Retina (tissue), 1 donor: ENCODE results near the gene TMEM129.
A peak's percentile ranks its signal among the peaks of the same experiment; 100 is the strongest.

Experiments used
- DNase-seq: peaks from one replicate; pipeline ENCODE4 v3.0.0-alpha.2; 2016

The TMEM129 gene

GRCh38 chr4:1721003-1721665 lies at the start of gene TMEM129, which contains the start of gene TACC3:
TSS of gene TMEM129 (minus strand) at chr4:1721323. CDS start at chr4:1720837, 486 bp downstream.
TSS of gene TACC3 (plus strand) at chr4:1721521. CDS start at chr4:1723422, 1,901 bp downstream.
- peak; percentile 94 for DNase-seq

GRCh38 chr4:1770791-1771231 lies 49.7 kb upstream of the TMEM129 start:
- no peak for DNase-seq

- peak; percentile 78 for DNase-seq
These were observed 49.1 kb upstream of the TMEM129 start for GRCh38 chr4:1770245-1770644.

GRCh38 chr4:1769692-1770091 lies 48.6 kb upstream of the TMEM129 start:
- DNase-seq: no peak

- DNase-seq: no peak
These were observed 47.4 kb upstream of the TMEM129 start for GRCh38 chr4:1768367-1769034.

DNA sequence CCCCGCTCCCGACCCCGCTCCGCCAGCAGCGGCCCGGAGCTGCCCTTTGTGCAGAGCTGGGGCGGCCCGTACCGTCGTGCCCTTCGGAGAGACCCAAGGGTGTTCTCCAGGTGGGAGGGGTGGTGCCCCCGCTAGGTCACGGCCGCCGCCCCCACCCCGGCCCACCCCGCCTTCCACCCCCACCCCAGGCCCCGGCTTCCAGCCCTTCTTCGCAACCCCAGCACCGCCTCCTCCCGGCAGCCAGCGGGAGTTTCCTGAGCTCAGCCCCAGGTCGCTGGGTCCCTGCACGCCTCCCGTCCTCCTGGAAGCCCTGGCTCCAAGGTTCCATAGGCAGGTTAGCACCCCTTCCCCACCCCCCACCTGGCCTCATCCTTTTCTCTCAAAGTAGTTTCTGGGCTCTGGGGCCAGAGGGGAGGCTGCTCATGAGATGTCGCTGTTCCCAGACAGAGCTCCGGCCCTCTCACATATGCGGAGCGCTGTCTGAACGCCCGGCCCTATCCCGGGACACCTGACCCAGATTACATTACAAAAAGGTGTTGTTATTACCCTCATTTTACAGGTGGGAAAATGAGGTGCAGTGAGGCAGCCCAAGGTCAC lies 46.7 kb upstream of the TMEM129 start:
- no peak for DNase-seq

GRCh38 chr4:1767061-1767769 lies 46.1 kb upstream of the TMEM129 start:
- DNase-seq: peak; percentile 70

GRCh38 chr4:1766106-1767060 lies 45.3 kb upstream of the TMEM129 start:
- DNase-seq: peak; percentile 68

GRCh38 chr4:1765409-1766072 lies 44.4 kb upstream of the TMEM129 start:
- DNase-seq: no peak

GRCh38 chr4:1764670-1765069 lies 43.5 kb upstream of the TMEM129 start:
- DNase-seq: no peak

DNA sequence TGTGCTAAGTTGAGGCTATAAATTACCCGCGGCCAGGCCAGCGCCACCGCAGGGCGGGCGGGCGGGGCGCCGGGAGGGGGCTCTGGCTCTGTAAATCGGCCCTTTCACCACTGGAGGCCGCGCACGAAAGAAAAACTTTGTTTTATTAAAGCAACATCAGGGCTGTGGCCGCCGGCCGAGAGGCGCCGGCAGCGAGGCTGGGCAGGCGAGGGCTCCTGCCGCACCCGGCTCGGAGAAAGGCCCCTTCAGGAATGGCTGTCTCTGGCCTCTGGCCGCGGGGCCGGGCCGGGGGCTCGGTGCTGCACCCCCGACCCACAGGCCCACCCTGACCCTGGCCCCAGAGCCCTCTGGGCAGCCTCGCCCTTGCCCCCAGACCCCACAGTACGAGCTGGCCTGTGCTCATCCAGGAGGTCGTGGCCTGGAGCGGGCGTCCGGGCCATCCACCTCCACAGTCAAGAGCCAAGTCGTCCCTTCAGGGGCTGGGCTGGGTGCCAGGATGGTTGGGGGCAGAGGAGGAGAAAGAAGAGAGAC lies 42.5 kb upstream of the TMEM129 start:
- no peak for DNase-seq

GRCh38 chr4:1763070-1763549 lies 42.0 kb upstream of the TMEM129 start:
- DNase-seq: no peak

GRCh38 chr4:1762264-1763010 lies 41.3 kb upstream of the TMEM129 start:
- DNase-seq: no peak

DNA sequence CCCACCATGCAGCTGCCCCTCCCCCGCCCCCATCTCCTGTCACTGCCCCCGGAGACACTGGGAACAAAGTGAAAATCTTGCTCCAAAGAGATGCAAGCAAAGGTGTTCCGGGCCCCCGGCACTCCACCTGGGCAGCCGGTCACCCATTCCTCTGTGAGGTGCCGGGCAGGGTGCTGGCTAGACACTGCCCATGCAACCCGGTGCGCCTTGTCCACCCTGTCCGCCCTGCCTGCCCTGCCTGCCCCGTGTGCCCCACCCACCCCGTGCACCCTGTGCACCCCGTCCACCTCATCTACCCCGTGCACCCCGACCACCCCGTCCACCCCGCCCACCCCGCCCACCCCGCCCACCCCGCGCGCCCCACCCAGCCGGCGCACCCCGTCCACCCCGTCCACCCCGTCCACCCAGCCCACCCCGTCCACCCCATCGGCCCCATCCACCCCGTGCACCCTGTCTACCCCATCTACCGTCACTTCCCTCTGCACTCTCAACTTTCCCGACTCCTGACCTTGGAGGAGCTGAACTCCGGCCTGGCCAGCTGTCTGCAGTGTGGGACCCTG lies 40.1 kb upstream of the TMEM129 start:
- DNase-seq: no peak

GRCh38 chr4:1760521-1761071 lies 39.5 kb upstream of the TMEM129 start:
- DNase-seq: peak; percentile 55

DNA sequence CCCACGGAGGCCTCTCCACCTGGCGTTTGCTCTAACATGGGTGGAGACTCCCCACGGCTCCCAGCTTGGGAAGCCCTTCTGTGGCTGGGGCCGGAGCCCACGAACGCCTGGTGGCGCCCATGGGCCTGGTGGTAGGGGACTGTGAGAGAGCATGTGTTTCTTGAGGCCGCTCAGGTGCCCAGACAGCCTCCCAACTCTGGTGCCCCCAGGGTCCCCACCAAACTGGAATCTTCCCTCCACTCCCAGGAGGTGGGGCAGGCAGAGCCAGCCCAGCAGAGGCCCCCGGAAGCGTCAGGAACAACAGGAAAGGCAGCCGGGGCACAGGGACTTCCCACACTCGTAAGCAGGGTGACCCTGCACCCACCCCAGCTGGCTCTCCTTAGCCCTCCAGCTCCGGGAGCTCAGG lies 38.7 kb upstream of the TMEM129 start:
- peak; percentile 28 for DNase-seq

DNA sequence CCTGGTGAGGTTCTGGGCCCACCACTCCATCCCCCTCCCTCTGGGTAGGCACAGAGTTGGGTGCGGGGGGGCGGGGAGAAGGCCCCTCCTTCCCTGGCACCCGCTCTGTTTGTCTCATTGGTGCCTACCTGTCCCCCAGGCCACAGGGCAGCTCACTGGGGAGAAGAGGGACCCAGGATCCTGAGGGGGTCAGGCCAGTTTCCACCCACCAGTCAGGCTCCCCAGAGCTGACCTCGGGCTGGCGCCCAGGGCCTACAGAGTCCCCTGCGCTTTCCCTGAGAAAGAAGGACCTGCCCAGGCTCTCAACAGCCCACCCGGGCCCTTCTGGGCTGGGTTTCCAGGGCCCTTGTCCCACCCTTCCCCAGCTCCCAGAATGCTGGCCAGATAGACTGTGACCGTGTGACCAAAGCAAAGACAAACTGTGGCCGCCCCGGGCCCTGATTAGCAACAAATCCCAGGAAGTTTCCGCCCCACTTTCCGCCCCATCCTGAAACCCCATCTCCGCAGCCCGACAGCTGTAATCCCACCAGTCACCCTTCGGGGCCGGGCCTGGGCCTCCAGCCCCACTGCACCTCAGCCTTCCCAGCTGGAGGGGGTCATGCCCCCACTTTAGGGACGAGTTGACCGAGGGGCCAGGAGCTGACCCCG lies 38.2 kb upstream of the TMEM129 start:
- peak; percentile 23 for DNase-seq

GRCh38 chr4:1758306-1759121 lies 37.4 kb upstream of the TMEM129 start:
- no peak for DNase-seq
